ENCODE measurements around the gene CHST2. TPM values are rescaled to one million over a fixed set of nuclear protein-coding genes. Genes with fewer than 3 reads are reported as not detected.
A peak's percentile ranks its signal among the peaks of the same experiment; 100 is the strongest.

Gene CHST2
- total and polyA plus RNA-seq, 4 donors: 4.1 to 53.3 (median 18.4) TPM

GRCh38 chr3:143168855-143169192, 49.3 kb downstream of the CHST2 start:
- Histone ChIP-seq H3K27ac (ENCODE audit: low read depth in 1 of 2, low read length in 1 of 2) (no peak overlapping the region), H3K36me3 (ENCODE audit: control insufficient read depth in 4 of 4, insufficient read depth in 4 of 4, low read length in 4 of 4) (no peaks in the 10 kb centered on the region), H3K9ac (ENCODE audit: insufficient read depth in 1 of 2, low read length in 2 of 2) (no peak overlapping the region), H3K4me1 (ENCODE audit: control insufficient read depth in 5 of 5, insufficient read depth in 5 of 5, low read length in 5 of 5) (peaks cover 0 to 54% (median 10%) of the 10 kb centered on the region in 5 donors), H3K4me3 (no peak overlapping the region), H3K9me3 (ENCODE audit: control insufficient read depth in 4 of 4, insufficient read depth in 3 of 4, low read length in 3 of 4) (peaks cover 0 to 3% (median under 1%) of the 10 kb centered on the region in 4 donors), H3K27me3 (ENCODE audit: control insufficient read depth in 3 of 3, insufficient read depth in 3 of 3, low read length in 2 of 3) (no peaks in the 10 kb centered on the region)
- no peak for ATAC-seq (ENCODE audit: insufficient read depth, low FRiP score)
- no peak for DNase-seq
- no peak for TF ChIP-seq CTCF (IDR thresholded peaks at IDR 0.05; ENCODE audit: control extremely low read depth, extremely low read depth)
- 88 to 91% methylated on average over 2 of the region's 2 CpGs for WGBS, 2 donors

DNA sequence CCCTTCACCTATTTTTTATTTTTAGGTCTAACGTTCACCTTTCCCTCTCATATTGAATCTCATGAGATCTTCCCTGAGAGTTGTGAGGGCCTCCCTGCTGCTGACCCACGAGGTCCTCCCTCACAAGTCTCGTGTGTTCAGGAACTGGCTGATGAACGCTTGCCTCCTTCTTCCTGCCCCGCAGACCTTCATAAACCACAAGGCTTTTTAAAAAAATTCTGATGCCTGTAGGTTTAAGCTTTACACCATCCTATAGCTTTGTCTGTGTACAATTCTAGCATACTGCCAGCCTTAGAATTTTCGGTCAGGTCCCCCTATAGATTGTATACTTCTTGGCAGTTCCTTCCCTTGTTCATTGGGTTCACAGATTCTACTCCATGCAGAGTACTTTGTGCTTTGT, 50.5 kb downstream of the CHST2 start:
- WGBS, 2 donors: 35 to 67% methylated on average over 6 of the region's 6 CpGs
- no peak for TF ChIP-seq CTCF (IDR thresholded peaks at IDR 0.05; ENCODE audit: control extremely low read depth, extremely low read depth)
- peaks cover 0 to 6% (median 0%) of the 10 kb centered on the region in 4 donors for H3K36me3 ChIP-seq (ENCODE audit: control insufficient read depth in 4 of 4, insufficient read depth in 4 of 4, low read length in 4 of 4)
- peaks cover 0 to 41% (median 3%) of the 10 kb centered on the region in 5 donors for H3K4me1 ChIP-seq (ENCODE audit: control insufficient read depth in 5 of 5, insufficient read depth in 5 of 5, low read length in 5 of 5)
- H3K9ac ChIP-seq (ENCODE audit: insufficient read depth in 1 of 2, low read length in 2 of 2): peak overlapping the region in 1 of 2 donors; percentile 23
- no peak overlapping the region for H3K4me3 ChIP-seq
- H3K9me3 ChIP-seq (ENCODE audit: control insufficient read depth in 4 of 4, insufficient read depth in 3 of 4, low read length in 3 of 4): peaks cover 0 to 7% (median 3%) of the 10 kb centered on the region in 4 donors
- no peaks in the 10 kb centered on the region for H3K27me3 ChIP-seq (ENCODE audit: control insufficient read depth in 3 of 3, insufficient read depth in 3 of 3, low read length in 2 of 3)
- peak overlapping the region in 1 of 2 donors; percentile 46 for H3K27ac ChIP-seq (ENCODE audit: low read depth in 1 of 2, low read length in 1 of 2)
- no peak for ATAC-seq (ENCODE audit: insufficient read depth, low FRiP score)
- no peak for DNase-seq

DNA sequence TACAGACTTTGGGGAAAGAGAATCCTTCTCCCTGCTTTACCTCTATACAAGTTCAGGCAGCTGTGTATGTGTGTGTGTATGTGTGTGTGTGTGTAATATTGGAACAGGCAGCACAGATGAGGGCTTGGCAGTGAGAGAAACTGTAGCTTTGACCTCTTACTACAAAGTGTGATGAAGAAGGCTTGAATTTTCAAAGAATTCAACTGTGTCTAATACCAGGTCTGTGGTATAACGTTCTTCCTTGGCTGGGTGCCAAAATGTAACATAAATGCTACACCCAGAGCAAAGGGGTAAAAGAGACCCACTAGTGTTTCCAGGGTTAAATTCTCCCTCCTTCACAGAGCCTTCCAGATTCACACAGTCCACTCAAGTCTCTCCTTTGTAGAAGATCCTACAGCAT, 51.1 kb downstream of the CHST2 start:
- whole genome bisulfite sequencing, 2 donors: 0 to 11% methylated on average over 1 of the region's 1 CpG

More for the DNA sequence above, 51.1 kb downstream of the CHST2 start:
- H3K27me3 ChIP-seq (ENCODE audit: control insufficient read depth in 3 of 3, insufficient read depth in 3 of 3, low read length in 2 of 3): no peaks in the 10 kb centered on the region
- H3K4me3 ChIP-seq: no peak overlapping the region
- H3K36me3 ChIP-seq (ENCODE audit: control insufficient read depth in 4 of 4, insufficient read depth in 4 of 4, low read length in 4 of 4): peaks cover 0 to 6% (median 0%) of the 10 kb centered on the region in 4 donors
- no peak for ATAC-seq (ENCODE audit: insufficient read depth, low FRiP score)
- H3K9ac ChIP-seq (ENCODE audit: insufficient read depth in 1 of 2, low read length in 2 of 2): peak overlapping the region in 1 of 2 donors; percentile 23
- peak overlapping the region; percentile 45 to 46 for H3K27ac ChIP-seq (ENCODE audit: low read depth in 1 of 2, low read length in 1 of 2)
- H3K9me3 ChIP-seq (ENCODE audit: control insufficient read depth in 4 of 4, insufficient read depth in 3 of 4, low read length in 3 of 4): peaks cover 0 to 7% (median 3%) of the 10 kb centered on the region in 4 donors
- DNase-seq: peak; percentile 40 to 71 (median 68)
- TF ChIP-seq CTCF (IDR thresholded peaks at IDR 0.05; ENCODE audit: control extremely low read depth, extremely low read depth): no peak
- H3K4me1 ChIP-seq (ENCODE audit: control insufficient read depth in 5 of 5, insufficient read depth in 5 of 5, low read length in 5 of 5): peaks cover 0 to 36% (median 0%) of the 10 kb centered on the region in 5 donors
